D341Med (cell line): ENCODE measurements around the gene KIRREL3.

Experiments
- DNase-seq: peaks from one replicate; pipeline ENCODE4 v3.0.0; 2012; ENCODE audit warnings: low spot score

KIRREL3 gene

GRCh38 chr11:126870021-126870420 is 130.5 kb downstream of the KIRREL3 start:
- no peak for DNase-seq

- no peak for DNase-seq
Measured at GRCh38 chr11:126868741-126869140, 131.8 kb downstream of the KIRREL3 start.

GRCh38 chr11:126864934-126865333 is 135.6 kb downstream of the KIRREL3 start:
- DNase-seq, result no peak

GRCh38 chr11:126863294-126863997 is 137.1 kb downstream of the KIRREL3 start:
- DNase-seq, result no peak

GRCh38 chr11:126862664-126863243 is 137.8 kb downstream of the KIRREL3 start:
- no peak for DNase-seq

GRCh38 chr11:126861796-126862459 is 138.6 kb downstream of the KIRREL3 start:
- DNase-seq, result no peak

GRCh38 chr11:126857860-126858808 is 142.4 kb downstream of the KIRREL3 start:
- DNase-seq, result no peak

GRCh38 chr11:126855536-126855935 is 145.0 kb downstream of the KIRREL3 start:
- no peak for DNase-seq

- DNase-seq, result no peak
Measured at GRCh38 chr11:126853732-126854131, 146.8 kb downstream of the KIRREL3 start.

- no peak for DNase-seq
Measured at GRCh38 chr11:126844789-126845188, 155.8 kb downstream of the KIRREL3 start.

- no peak for DNase-seq
Measured at GRCh38 chr11:126843096-126843495, 157.5 kb downstream of the KIRREL3 start.

- no peak for DNase-seq
Measured at GRCh38 chr11:126841999-126842398, 158.6 kb downstream of the KIRREL3 start.

GRCh38 chr11:126840975-126841374 is 159.6 kb downstream of the KIRREL3 start:
- no peak for DNase-seq

GRCh38 chr11:126840201-126840886 is 160.2 kb downstream of the KIRREL3 start:
- no peak for DNase-seq

- no peak for DNase-seq
Measured at GRCh38 chr11:126839496-126839895, 161.1 kb downstream of the KIRREL3 start.

GRCh38 chr11:126838779-126839178 is 161.8 kb downstream of the KIRREL3 start:
- DNase-seq, result no peak

GRCh38 chr11:126837581-126837980 is 163.0 kb downstream of the KIRREL3 start:
- no peak for DNase-seq

- DNase-seq, result no peak
Measured at GRCh38 chr11:126834573-126834972, 166.0 kb downstream of the KIRREL3 start.

GRCh38 chr11:126834149-126834548 is 166.4 kb downstream of the KIRREL3 start:
- DNase-seq, result no peak

- no peak for DNase-seq
Measured at GRCh38 chr11:126833065-126833464, 167.5 kb downstream of the KIRREL3 start.

- DNase-seq, result no peak
Measured at GRCh38 chr11:126832387-126832786, 168.2 kb downstream of the KIRREL3 start.
